ENCODE measurements around the gene DOK5. TPM values are rescaled to one million over a fixed set of nuclear protein-coding genes. Genes with fewer than 3 reads are reported as not detected.

Gene DOK5
- total and polyA plus RNA-seq, 10 of the 15 experiments (the other 5 are each of a cell fraction or from before 2014, with no cell fraction given) = 0.03 TPM; not detected in 9

- 51% methylated on average over 3 of the region's 3 CpGs for WGBS (ENCODE audit: insufficient coverage, insufficient replicate concordance, low lambda C conversion rate, missing lambda C conversion rate)
- Histone ChIP-seq H2AFZ (ENCODE audit: control insufficient read depth, low read depth, low read length) (no peak overlapping the region), H3K4me1 (ENCODE audit: control insufficient read depth, insufficient read depth, low read length) (no peaks in the 10 kb centered on the region), H3K36me3 (ENCODE audit: control insufficient read depth in 2 of 2, insufficient read depth in 2 of 2, low read length in 1 of 2) (no peaks in the 10 kb centered on the region), H3K9me3 (replicated peaks; ENCODE audit: control insufficient read depth, insufficient read depth, low read length) (no peaks in the 10 kb centered on the region), H3K4me2 (ENCODE audit: control insufficient read depth, insufficient read depth) (no peak overlapping the region), H3K79me2 (ENCODE audit: control insufficient read depth, insufficient read depth, low read length) (no peaks in the 10 kb centered on the region), H3K9ac (ENCODE audit: control insufficient read depth, insufficient read depth, low read length) (no peak overlapping the region), H3K4me3 (no peak overlapping the region), H4K20me1 (ENCODE audit: control insufficient read depth, insufficient read depth) (no peaks in the 10 kb centered on the region), H3K27ac (ENCODE audit: control insufficient read depth, insufficient read depth) (no peak overlapping the region), H3K27me3 (replicated peaks in 1 of 2; ENCODE audit: control insufficient read depth in 2 of 2, insufficient read depth in 2 of 2, low read length in 1 of 2) (no peaks in the 10 kb centered on the region; a peak in 1 of 4 replicates)
- ATAC-seq = no peak
- FAIRE-seq = no peak
- ChIA-PET SMC1A (ENCODE audit: uncharacterized antibody, unreplicated experiment) (no interaction called here), RAD21 (ENCODE audit: unreplicated experiment) (no interaction called here), POLR2A (no interaction called here), CTCF (no interaction called here)
- in situ Hi-C loops (cut with MboI) = no loop called here
- no TSS peak for BruUV-seq (replicated peaks)
- TF ChIP-seq IRF4 (IDR thresholded peaks at IDR 0.05; ENCODE audit: low read depth, low read length) (no peak), NR2C2 (IDR thresholded peaks at IDR 0.05; ENCODE audit: borderline replicate concordance, control insufficient read depth, insufficient read length, low read depth) (no peak)
- no peak for DNase-seq (ENCODE audit: low read depth, low spot score)
- intact Hi-C loops (cut with micrococcal nuclease; ENCODE audit: unreplicated experiment) = no loop called here
These were observed 82.6 kb downstream of the DOK5 start for GRCh38 chr20:54557806-54558590.

GRCh38 chr20:54559890-54560289, 84.5 kb downstream of the DOK5 start:
- WGBS (ENCODE audit: insufficient coverage, insufficient replicate concordance, low lambda C conversion rate, missing lambda C conversion rate) = 64% methylated on average over 3 of the region's 3 CpGs
- Histone ChIP-seq H2AFZ (ENCODE audit: control insufficient read depth, low read depth, low read length) (no peak overlapping the region), H3K79me2 (ENCODE audit: control insufficient read depth, insufficient read depth, low read length) (no peaks in the 10 kb centered on the region), H3K36me3 (ENCODE audit: control insufficient read depth in 2 of 2, insufficient read depth in 2 of 2, low read length in 1 of 2) (no peaks in the 10 kb centered on the region), H3K9ac (ENCODE audit: control insufficient read depth, insufficient read depth, low read length) (no peak overlapping the region), H3K4me3 (no peak overlapping the region), H3K27ac (ENCODE audit: control insufficient read depth, insufficient read depth) (no peak overlapping the region), H3K27me3 (replicated peaks in 1 of 2; ENCODE audit: control insufficient read depth in 2 of 2, insufficient read depth in 2 of 2, low read length in 1 of 2) (no peaks in the 10 kb centered on the region; a peak in 1 of 4 replicates), H3K4me1 (ENCODE audit: control insufficient read depth, insufficient read depth, low read length) (no peaks in the 10 kb centered on the region), H4K20me1 (ENCODE audit: control insufficient read depth, insufficient read depth) (no peaks in the 10 kb centered on the region), H3K4me2 (ENCODE audit: control insufficient read depth, insufficient read depth) (no peak overlapping the region), H3K9me3 (replicated peaks; ENCODE audit: control insufficient read depth, insufficient read depth, low read length) (no peaks in the 10 kb centered on the region)
- intact Hi-C loops (cut with micrococcal nuclease; ENCODE audit: unreplicated experiment) (no loop called here), in situ Hi-C loops (cut with MboI) (no loop called here)
- FAIRE-seq (no peak), ATAC-seq (no peak), DNase-seq (ENCODE audit: low read depth, low spot score) (no peak)
- RAD21 ChIA-PET (ENCODE audit: unreplicated experiment) = no interaction called here
- TF ChIP-seq KDM1A (IDR thresholded peaks at IDR 0.05; ENCODE audit: borderline replicate concordance) = no peak
- no peak for TF ChIP-seq CUX1 (IDR thresholded peaks at IDR 0.05; ENCODE audit: insufficient replicate concordance, low read depth, low read length)
- TF ChIP-seq NFXL1 (IDR thresholded peaks at IDR 0.05; ENCODE audit: borderline replicate concordance) = peak; percentile 6; the same call in 1 of the 2 replicates
- TF ChIP-seq MXI1 (IDR thresholded peaks at IDR 0.05; ENCODE audit: low read depth, low read length) = no peak
- SMC1A ChIA-PET (ENCODE audit: uncharacterized antibody, unreplicated experiment) = no interaction called here
- CTCF ChIA-PET = no interaction called here
- POLR2A ChIA-PET = no interaction called here
- no TSS peak for BruUV-seq (replicated peaks)
